DOHH2 (cell line): ENCODE data around the gene ATP6V0A4.

Source experiments
- EZH2phosphoT487 ChIP-seq: fragments of 200-600 bp; sonication (generic); IDR thresholded peaks from 2 replicates; pipeline ENCODE4 v1.6.1; 2017; ENCODE audit warnings: borderline replicate concordance, mild to moderate bottlenecking, antibody characterized with exemption, low read length, moderate library complexity, mixed read lengths
- TF ChIP-seq, protein P1 (sequence below): fragments of 200-600 bp; sonication (generic); IDR thresholded peaks from one replicate; pipeline ENCODE4 v1.5.1; 2014; ENCODE audit warnings: antibody characterized with exemption, mild to moderate bottlenecking, low read depth, low read length; ENCODE audit not compliant: poor library complexity, severe bottlenecking

DNA sequence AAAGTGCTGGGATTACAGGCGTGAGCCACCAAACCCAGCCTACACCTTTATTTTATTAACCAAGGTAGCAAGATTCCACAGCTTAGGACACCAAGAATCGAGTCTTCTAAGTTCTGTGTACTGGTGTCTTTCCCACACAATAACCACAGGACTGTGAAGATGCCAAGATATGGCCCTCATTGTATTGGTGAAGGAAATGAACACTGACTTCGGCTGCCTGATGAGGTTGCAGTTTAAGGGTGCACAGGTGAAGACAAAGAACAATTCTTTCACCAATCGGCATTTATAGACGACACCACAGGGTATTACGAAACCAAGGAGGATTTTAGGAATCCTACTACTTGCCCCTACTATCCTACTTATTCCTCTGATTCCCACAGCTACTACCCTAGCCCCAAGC is 49.3 kb downstream of the ATP6V0A4 start:
- TF ChIP-seq, protein P1, sequence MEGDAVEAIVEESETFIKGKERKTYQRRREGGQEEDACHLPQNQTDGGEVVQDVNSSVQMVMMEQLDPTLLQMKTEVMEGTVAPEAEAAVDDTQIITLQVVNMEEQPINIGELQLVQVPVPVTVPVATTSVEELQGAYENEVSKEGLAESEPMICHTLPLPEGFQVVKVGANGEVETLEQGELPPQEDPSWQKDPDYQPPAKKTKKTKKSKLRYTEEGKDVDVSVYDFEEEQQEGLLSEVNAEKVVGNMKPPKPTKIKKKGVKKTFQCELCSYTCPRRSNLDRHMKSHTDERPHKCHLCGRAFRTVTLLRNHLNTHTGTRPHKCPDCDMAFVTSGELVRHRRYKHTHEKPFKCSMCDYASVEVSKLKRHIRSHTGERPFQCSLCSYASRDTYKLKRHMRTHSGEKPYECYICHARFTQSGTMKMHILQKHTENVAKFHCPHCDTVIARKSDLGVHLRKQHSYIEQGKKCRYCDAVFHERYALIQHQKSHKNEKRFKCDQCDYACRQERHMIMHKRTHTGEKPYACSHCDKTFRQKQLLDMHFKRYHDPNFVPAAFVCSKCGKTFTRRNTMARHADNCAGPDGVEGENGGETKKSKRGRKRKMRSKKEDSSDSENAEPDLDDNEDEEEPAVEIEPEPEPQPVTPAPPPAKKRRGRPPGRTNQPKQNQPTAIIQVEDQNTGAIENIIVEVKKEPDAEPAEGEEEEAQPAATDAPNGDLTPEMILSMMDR: no peak
- no peak for TF ChIP-seq EZH2phosphoT487
